Heart left ventricle (tissue), 13 donors: Measurements from ENCODE around the gene ARL8A.

ENCODE experiments used
- CTCF ChIP-seq, 12 donors: fragments of 200-600 bp; sonication (generic) in 4 of 12; IDR thresholded peaks; one replicate each; pipeline versions ENCODE4 v1.5.0 to v1.8.0; 2018 to 2022; ENCODE audit warnings: antibody characterized with exemption in 12 of 12, mild to moderate bottlenecking in 5 of 12
- POLR2A ChIP-seq, 2 donors: fragments of 450-650 bp; IDR thresholded peaks; one replicate each; pipeline ENCODE4 v1.6.1; 2017; ENCODE audit warnings: antibody characterized with exemption in 2 of 2, mild to moderate bottlenecking in 2 of 2, moderate library complexity in 2 of 2
- donor health status: ischemic (EF 13 %, LVEDD 7.1; RV severe dilation, severe dysfunction).
- donor health status: DM: no; HTN: yes; CAD: no.
- donor health status: DM: no; HTN: no; CAD: no.
- donor health status: ischemic (EF 25% LVEDD 6.9; RV normal size, moderate dysfunction).
- donor health status: ischemic (EF 25% LVEDD 5.7; RV mildly dilated, moderate dysfunction).
- donor health status: ischemic (EF 35%, LVEDD 5.7; RV mildly dilated, moderate dysfunction).
- donor health status: nonischemic (EF 11% LVEDD 7.7; RV severe dilation, severe dysfunction).
- donor health status: DM: yes; HTN: yes; CAD: no.
- donor health status: PGD.
- donor health status: ischemic (EF 29% LVEDD 5.4; RV normal size, mild dysfunction).
- donor health status: nonischemic (EF 23%, LVEDD 6.1; RV moderate dilation, normal function).

- TF ChIP-seq CTCF (IDR thresholded peaks at IDR 0.05) (no peak), POLR2A (IDR thresholded peaks at IDR 0.05) (no peak)
These were observed 17.5 kb upstream of the ARL8A start for GRCh38 chr1:202162047-202162417.
